Gastrocnemius medialis (tissue), 4 donors: ENCODE data around the gene SAMD4A. TPM values are rescaled to one million over a fixed set of nuclear protein-coding genes. Genes with fewer than 3 reads are reported as not detected.

Experiments used
- ATAC-seq, 2 donors: fragments of 150-250 bp; one replicate each; pipeline ENCODE4 v1.9.1; 2016
- DNase-seq, 2 donors: peaks; one replicate each; pipeline ENCODE4 v3.0.0-alpha.2; 2019
- H3K27ac ChIP-seq, 4 donors: fragments of 200-600 bp; sonication (generic); 1 replicate in 1 of 4; 2 replicates in 3 of 4; pipeline ENCODE4 v1.5.1; 2016 to 2018; ENCODE audit warnings: mild to moderate bottlenecking in 2 of 4, moderate library complexity in 1 of 4
- H3K27me3 ChIP-seq, 3 donors: fragments of 200-600 bp; sonication (generic) in 2 of 3; 1 replicate in 1 of 3; 2 replicates in 2 of 3; pipeline versions ENCODE4 v1.5.1 to v1.6.0; 2016 to 2019; ENCODE audit warnings: mild to moderate bottlenecking in 1 of 3, moderate library complexity in 1 of 3
- H3K36me3 ChIP-seq, 2 donors: fragments of 200-600 bp; sonication (generic) in 1 of 2; one replicate each; pipeline ENCODE4 v1.5.1; 2017 to 2018
- H3K4me1 ChIP-seq, 2 donors: fragments of 200-600 bp; sonication (generic) in 1 of 2; one replicate each; pipeline ENCODE4 v1.5.1; 2016 to 2017; ENCODE audit warnings: mild to moderate bottlenecking in 2 of 2
- H3K4me3 ChIP-seq, 4 donors: fragments of 200-600 bp; sonication (generic) in 3 of 4; 1 replicate in 1 of 4; 2 replicates in 3 of 4; pipeline ENCODE4 v1.5.1; 2016 to 2019; ENCODE audit warnings: mild to moderate bottlenecking in 2 of 4
- H3K9me3 ChIP-seq, 3 donors: fragments of 200-600 bp; sonication (generic) in 2 of 3; 1 replicate in 1 of 3; 2 replicates in 2 of 3; pipeline ENCODE4 v1.5.1; 2016 to 2019
- POLR2A ChIP-seq, 2 donors: fragments of 450-650 bp; IDR thresholded peaks; one replicate each; pipeline ENCODE4 v1.6.1; 2017; ENCODE audit warnings: antibody characterized with exemption in 2 of 2, mild to moderate bottlenecking in 2 of 2, moderate library complexity in 2 of 2
- in situ Hi-C, 4 donors: fragments of 200-750 bp; cut with MboI; loops; one replicate each; pipeline versions ENCODE4 v1.15.0 to v1.8.0; 2017; ENCODE audit warnings: low sequenced_read_pairs in 4 of 4
- intact Hi-C: fragments of 100-400 bp; cut with DNase I; formaldehyde crosslinking; loops from one replicate; pipeline ENCODE4 v1.15.1; 2023; ENCODE audit warnings: low total_unique reads
- total RNA-seq, 4 donors: library from RNA; depleted of rRNA; stranded (reverse); fragments of >200 nt; gene quantifications; one replicate each; pipeline versions ENCODE4 v1.1.0 to v1.2.3, GENCODE V29; 2016
- TF ChIP-seq, protein P1 (sequence below), 5 experiments: fragments of 450-650 bp in 3 of 5; fragments of 200-600 bp in 2 of 5; sonication (generic) in 2 of 5; IDR thresholded peaks in 4 of 5; conservative IDR thresholded peaks in 1 of 5; 1 replicate in 4 of 5; 2 replicates in 1 of 5; pipeline ENCODE4 v1.5.1; 2016 to 2019; ENCODE audit warnings: antibody characterized with exemption in 5 of 5, mild to moderate bottlenecking in 3 of 5, moderate library complexity in 3 of 5

SAMD4A gene
- total RNA-seq, 4 donors from 2014 or later: 26.4 to 48.0 (median 42.2) TPM

GRCh38 chr14:54532111-54533012 lies 34.6 kb upstream of the SAMD4A start:
- no peak for ATAC-seq
- no peaks in the 10 kb centered on the region for H3K9me3 ChIP-seq
- intact Hi-C loops: no loop called here
- H3K4me3 ChIP-seq: no peak overlapping the region
- no peak for TF ChIP-seq POLR2A (IDR thresholded peaks at IDR 0.05)
- TF ChIP-seq, protein P1, sequence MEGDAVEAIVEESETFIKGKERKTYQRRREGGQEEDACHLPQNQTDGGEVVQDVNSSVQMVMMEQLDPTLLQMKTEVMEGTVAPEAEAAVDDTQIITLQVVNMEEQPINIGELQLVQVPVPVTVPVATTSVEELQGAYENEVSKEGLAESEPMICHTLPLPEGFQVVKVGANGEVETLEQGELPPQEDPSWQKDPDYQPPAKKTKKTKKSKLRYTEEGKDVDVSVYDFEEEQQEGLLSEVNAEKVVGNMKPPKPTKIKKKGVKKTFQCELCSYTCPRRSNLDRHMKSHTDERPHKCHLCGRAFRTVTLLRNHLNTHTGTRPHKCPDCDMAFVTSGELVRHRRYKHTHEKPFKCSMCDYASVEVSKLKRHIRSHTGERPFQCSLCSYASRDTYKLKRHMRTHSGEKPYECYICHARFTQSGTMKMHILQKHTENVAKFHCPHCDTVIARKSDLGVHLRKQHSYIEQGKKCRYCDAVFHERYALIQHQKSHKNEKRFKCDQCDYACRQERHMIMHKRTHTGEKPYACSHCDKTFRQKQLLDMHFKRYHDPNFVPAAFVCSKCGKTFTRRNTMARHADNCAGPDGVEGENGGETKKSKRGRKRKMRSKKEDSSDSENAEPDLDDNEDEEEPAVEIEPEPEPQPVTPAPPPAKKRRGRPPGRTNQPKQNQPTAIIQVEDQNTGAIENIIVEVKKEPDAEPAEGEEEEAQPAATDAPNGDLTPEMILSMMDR (IDR thresholded peaks at IDR 0.05 in 4 of 5, conservative IDR thresholded peaks at IDR 0.05 in 1 of 5): no peak
- peaks cover 0 to 10% of the 10 kb centered on the region in 2 donors for H3K36me3 ChIP-seq
- no peaks in the 10 kb centered on the region for H3K27me3 ChIP-seq
- no peak for DNase-seq
- in situ Hi-C loops: no loop called here
- no peak overlapping the region for H3K27ac ChIP-seq
- no peaks in the 10 kb centered on the region for H3K4me1 ChIP-seq

- no peak for TF ChIP-seq POLR2A (IDR thresholded peaks at IDR 0.05)
- TF ChIP-seq, protein P1 (IDR thresholded peaks at IDR 0.05 in 4 of 5, conservative IDR thresholded peaks at IDR 0.05 in 1 of 5): no peak
- Histone ChIP-seq H3K27ac (no peak overlapping the region), H3K4me1 (no peaks in the 10 kb centered on the region), H3K27me3 (no peaks in the 10 kb centered on the region), H3K9me3 (no peaks in the 10 kb centered on the region), H3K4me3 (no peak overlapping the region), H3K36me3 (peaks cover 0 to 10% of the 10 kb centered on the region in 2 donors)
- intact Hi-C loops: no loop called here
- in situ Hi-C loops: no loop called here
- ATAC-seq (no peak), DNase-seq (no peak)
These were observed 33.8 kb upstream of the SAMD4A start for GRCh38 chr14:54533100-54533499.

GRCh38 chr14:54535126-54535525 lies 31.8 kb upstream of the SAMD4A start:
- intact Hi-C loops (no loop called here), in situ Hi-C loops (no loop called here)
- Histone ChIP-seq H3K4me1 (no peaks in the 10 kb centered on the region), H3K4me3 (no peak overlapping the region), H3K27me3 (no peaks in the 10 kb centered on the region), H3K9me3 (no peaks in the 10 kb centered on the region), H3K27ac (no peak overlapping the region), H3K36me3 (peaks cover 0 to 20% of the 10 kb centered on the region in 2 donors)
- DNase-seq (no peak), ATAC-seq (no peak)
- TF ChIP-seq, protein P1 (IDR thresholded peaks at IDR 0.05 in 4 of 5, conservative IDR thresholded peaks at IDR 0.05 in 1 of 5): no peak
- no peak for TF ChIP-seq POLR2A (IDR thresholded peaks at IDR 0.05)

GRCh38 chr14:54535646-54536045 lies 31.3 kb upstream of the SAMD4A start:
- in situ Hi-C loops (no loop called here), intact Hi-C loops (no loop called here)
- no peak overlapping the region for H3K4me3 ChIP-seq
- no peak overlapping the region for H3K27ac ChIP-seq
- no peaks in the 10 kb centered on the region for H3K4me1 ChIP-seq
- DNase-seq (no peak), ATAC-seq (no peak)
- no peaks in the 10 kb centered on the region for H3K27me3 ChIP-seq
- H3K36me3 ChIP-seq: peaks cover 0 to 17% of the 10 kb centered on the region in 2 donors
- no peaks in the 10 kb centered on the region for H3K9me3 ChIP-seq
- TF ChIP-seq, protein P1 (IDR thresholded peaks at IDR 0.05 in 4 of 5, conservative IDR thresholded peaks at IDR 0.05 in 1 of 5): no peak
- no peak for TF ChIP-seq POLR2A (IDR thresholded peaks at IDR 0.05)
